IMR-90 (cell line): ENCODE data around the gene NAP1L1. TPM values are rescaled to one million over a fixed set of nuclear protein-coding genes. Genes with fewer than 3 reads are reported as not detected.

ENCODE experiments used
- ATAC-seq: fragments of 200-7000 bp; cut with Tn5 transposase; 2 replicates; pipeline ENCODE4 v1.9.1; 2020; ENCODE audit warnings: low read depth, mild to moderate bottlenecking, moderate library complexity
- BruUV-seq: library from RNA; stranded (reverse); fragments of 400-500 nt; replicated peaks from 2 replicates; lab custom pipeline; 2021; lab: Mats Ljungman, UMichigan
- CTCF ChIA-PET: fragments of 300-600 bp; formaldehyde crosslinking; extraction: SDS; loops from one replicate; lab custom pipeline; 2021; ENCODE audit warnings: antibody characterized with exemption; lab: Yijun Ruan, JAX
- POLR2A ChIA-PET: fragments of 300-600 bp; sonication (Branson Sonifier 250); formaldehyde crosslinking; loops from one replicate; lab custom pipeline; 2022; ENCODE audit warnings: antibody characterized with exemption; ENCODE audit not compliant: unreplicated experiment; lab: Charles Lee
- DNase-seq: peaks from one replicate; pipeline ENCODE4 v3.0.0; 2013
- H2AFZ ChIP-seq: replicated peaks from 2 replicates; pipeline ENCODE3; 2013; ENCODE audit warnings: low read length, mild to moderate bottlenecking; ENCODE audit not compliant: poor library complexity
- H2AK5ac ChIP-seq: 2 replicates; pipeline ENCODE4 v1.6.1; 2013; ENCODE audit warnings: low read depth, low read length, inconsistent platforms
- H2AK9ac ChIP-seq: replicated peaks from 2 replicates; pipeline ENCODE3; 2013; ENCODE audit warnings: mild to moderate bottlenecking, low read depth, low read length, moderate library complexity; ENCODE audit not compliant: poor library complexity
- H2BK120ac ChIP-seq: 2 replicates; pipeline ENCODE4 v1.6.1; 2013; ENCODE audit warnings: low read depth, low read length, inconsistent platforms
- H2BK15ac ChIP-seq: 3 replicates; pipeline ENCODE4 v1.6.1; 2013; ENCODE audit warnings: low read depth, low read length, inconsistent platforms
- H2BK20ac ChIP-seq: 2 replicates; pipeline ENCODE4 v1.6.1; 2013; ENCODE audit warnings: low read depth, mild to moderate bottlenecking, inconsistent platforms, low read length, moderate library complexity
- H2BK5ac ChIP-seq: 2 replicates; pipeline ENCODE4 v1.6.1; 2013; ENCODE audit warnings: mild to moderate bottlenecking, low read depth, low read length, inconsistent platforms; ENCODE audit not compliant: poor library complexity, severe bottlenecking
- H3K14ac ChIP-seq: replicated peaks from 2 replicates; pipeline ENCODE4 v1.6.1; 2013; ENCODE audit warnings: low read depth, low read length, inconsistent platforms
- H3K18ac ChIP-seq: 2 replicates; pipeline ENCODE4 v1.6.1; 2013; ENCODE audit warnings: low read depth, low read length, control low read depth
- H3K23ac ChIP-seq: 2 replicates; pipeline ENCODE4 v1.6.1; 2013; ENCODE audit warnings: low read depth, low read length, inconsistent platforms
- H3K27ac ChIP-seq: 2 replicates; pipeline ENCODE4 v1.5.1; 2013; ENCODE audit warnings: mild to moderate bottlenecking, control low read depth, low read length; ENCODE audit not compliant: insufficient read depth
- H3K27me3 ChIP-seq: 2 replicates; pipeline ENCODE4 v1.6.1; 2013; ENCODE audit warnings: low read length; ENCODE audit not compliant: control insufficient read depth, insufficient read depth
- H3K36me3 ChIP-seq: 2 replicates; pipeline ENCODE4 v1.6.1; 2013; ENCODE audit warnings: low read length, mixed read lengths; ENCODE audit not compliant: control insufficient read depth, insufficient read depth
- H3K4ac ChIP-seq: 2 replicates; pipeline ENCODE4 v1.6.1; 2013; ENCODE audit warnings: low read depth, low read length, inconsistent platforms
- H3K4me1 ChIP-seq: 2 replicates; pipeline ENCODE4 v1.6.1; 2013; ENCODE audit warnings: low read length, mixed read lengths; ENCODE audit not compliant: control insufficient read depth, insufficient read depth
- H3K4me2 ChIP-seq: 2 replicates; pipeline ENCODE4 v1.6.1; 2013; ENCODE audit warnings: low read depth, mild to moderate bottlenecking, control low read depth, low read length, moderate library complexity
- H3K4me3 ChIP-seq: 2 replicates; pipeline ENCODE4 v1.5.1; 2013; ENCODE audit warnings: low read depth, mild to moderate bottlenecking, control low read depth, low read length, moderate library complexity; ENCODE audit not compliant: insufficient read depth
- H3K56ac ChIP-seq: 2 replicates; pipeline ENCODE4 v1.6.1; 2013; ENCODE audit warnings: low read length, inconsistent platforms; ENCODE audit not compliant: insufficient read depth; ENCODE audit errors: extremely low read depth
- H3K79me1 ChIP-seq, 2 experiments: 2 replicates each; pipeline ENCODE4 v1.6.1; 2013; ENCODE audit warnings: low read length in 2 of 2, inconsistent platforms in 1 of 2, low read depth in 1 of 2
- H3K9ac ChIP-seq: 2 replicates; pipeline ENCODE4 v1.6.1; 2013; ENCODE audit warnings: low read depth, low read length, control low read depth
- H3K9me1 ChIP-seq: 2 replicates; pipeline ENCODE4 v1.6.1; 2013; ENCODE audit warnings: low read length, inconsistent platforms; ENCODE audit not compliant: insufficient read depth
- H3K9me3 ChIP-seq: 2 replicates; pipeline ENCODE4 v1.6.1; 2013; ENCODE audit warnings: low read length; ENCODE audit not compliant: control insufficient read depth, insufficient read depth
- H4K20me1 ChIP-seq: 2 replicates; pipeline ENCODE4 v1.6.1; 2013; ENCODE audit warnings: low read length, inconsistent platforms; ENCODE audit not compliant: insufficient read depth
- H4K5ac ChIP-seq: 2 replicates; pipeline ENCODE4 v1.6.1; 2013; ENCODE audit warnings: mild to moderate bottlenecking, low read depth, low read length, control low read depth
- H4K8ac ChIP-seq, 2 experiments: 2 replicates each; pipeline ENCODE4 v1.6.1; 2013; ENCODE audit warnings: low read depth in 2 of 2, low read length in 2 of 2, control low read depth in 1 of 2, inconsistent platforms in 1 of 2
- H4K91ac ChIP-seq: 2 replicates; pipeline ENCODE4 v1.6.1; 2013; ENCODE audit warnings: low read depth, low read length, inconsistent platforms; ENCODE audit not compliant: insufficient read depth
- BHLHE40 ChIP-seq: fragments of 150-350 bp; IDR thresholded peaks from 2 replicates; pipeline ENCODE4 v1.6.1; 2016; ENCODE audit warnings: mild to moderate bottlenecking, low read depth, low read length
- CEBPB ChIP-seq: IDR thresholded peaks from 2 replicates; pipeline ENCODE4 v1.6.1; 2012; ENCODE audit warnings: low read depth, low read length, improper control_type of control experiment
- CHD1 ChIP-seq: IDR thresholded peaks from 2 replicates; pipeline ENCODE4 v1.6.1; 2012; ENCODE audit warnings: low read depth, low read length, improper control_type of control experiment
- FOS ChIP-seq: fragments of 150-350 bp; IDR thresholded peaks from 2 replicates; pipeline ENCODE4 v1.6.1; 2016; ENCODE audit warnings: low read depth, low read length
- MAFK ChIP-seq: IDR thresholded peaks from 2 replicates; pipeline ENCODE4 v1.6.1; 2012; ENCODE audit warnings: low read depth, low read length, improper control_type of control experiment
- MAZ ChIP-seq: IDR thresholded peaks from 2 replicates; pipeline ENCODE4 v1.6.1; 2012; ENCODE audit warnings: low read depth, mild to moderate bottlenecking, low read length, improper control_type of control experiment, moderate library complexity, borderline replicate concordance
- MXI1 ChIP-seq: IDR thresholded peaks from 2 replicates; pipeline ENCODE4 v1.6.1; 2012; ENCODE audit warnings: low read depth, mild to moderate bottlenecking, low read length, moderate library complexity, borderline replicate concordance
- NFE2L2 ChIP-seq: fragments of 150-350 bp; IDR thresholded peaks from 2 replicates; pipeline ENCODE4 v1.6.1; 2016; ENCODE audit warnings: low read depth, mild to moderate bottlenecking, low read length
- POLR2A ChIP-seq: IDR thresholded peaks from 2 replicates; pipeline ENCODE4 v1.6.1; 2012; ENCODE audit warnings: mild to moderate bottlenecking, low read depth, low read length
- RAD21 ChIP-seq: IDR thresholded peaks from 2 replicates; pipeline ENCODE4 v1.6.1; 2012; ENCODE audit warnings: low read length, improper control_type of control experiment
- RCOR1 ChIP-seq: IDR thresholded peaks from 2 replicates; pipeline ENCODE4 v1.6.1; 2012; ENCODE audit warnings: mild to moderate bottlenecking, low read length, improper control_type of control experiment; ENCODE audit not compliant: insufficient replicate concordance
- RFX5 ChIP-seq: IDR thresholded peaks from 2 replicates; pipeline ENCODE4 v1.8.0; 2012; ENCODE audit warnings: low read depth, mild to moderate bottlenecking, low read length, moderate library complexity
- SMC3 ChIP-seq: fragments of 150-350 bp; IDR thresholded peaks from 2 replicates; pipeline ENCODE4 v1.6.1; 2016; ENCODE audit warnings: low read depth, mild to moderate bottlenecking, antibody characterized with exemption, low read length, moderate library complexity
- WGBS, 2 experiments: methylation state at CpG; one replicate each; pipeline versions ENCODE4 v1.1.5 to v1.1.7; 2013; ENCODE audit warnings: missing lambda C conversion rate in 2 of 2; ENCODE audit not compliant: insufficient read length in 1 of 2; ENCODE audit errors: extremely low coverage in 2 of 2; 5-methylcytosine and 5-hydroxymethylcytosine counted together
- dilution Hi-C: fragments of 300-500 bp; cut with HindIII; formaldehyde crosslinking; loops from one replicate; pipeline ENCODE4 v1.14.3; 2018; ENCODE audit warnings: low sequenced_read_pairs; ENCODE audit not compliant: unreplicated experiment
- in situ Hi-C: fragments of 300-500 bp; cut with MboI; formaldehyde crosslinking; loops from 3 replicates; pipeline ENCODE4 v1.14.3; 2019; ENCODE audit warnings: low sequenced_read_pairs, inconsistent platforms, mixed read lengths
- intact Hi-C: fragments of 100-400 bp; cut with micrococcal nuclease; formaldehyde crosslinking; loops from 2 replicates; pipeline ENCODE4 v1.10.0; 2022
- polyA plus RNA-seq, 3 experiments: library from polyadenylated mRNA; depleted of rRNA; stranded (reverse); fragments of >200 nt; gene quantifications; 2 replicates each; pipeline ENCODE4 v1.2.3, GENCODE V29; 2012; ENCODE audit warnings: low replicate concordance in 1 of 3
- total RNA-seq: library from RNA; depleted of rRNA; stranded (reverse); fragments of >200 nt; gene quantifications from 2 replicates; pipeline ENCODE4 v1.2.3, GENCODE V29; 2012
- TF ChIP-seq, protein P1 (sequence below): fragments of 150-350 bp; IDR thresholded peaks from 2 replicates; pipeline ENCODE4 v1.6.1; 2016; ENCODE audit warnings: low read depth, mild to moderate bottlenecking, low read length, moderate library complexity, borderline replicate concordance
- TF ChIP-seq, protein P2 (sequence below): conservative IDR thresholded peaks from 2 replicates; pipeline ENCODE4 v1.5.1; 2012; ENCODE audit warnings: mild to moderate bottlenecking, low read depth, low read length, improper control_type of control experiment
- TF ChIP-seq, protein P3 (sequence below): fragments of 150-350 bp; IDR thresholded peaks from 2 replicates; pipeline ENCODE4 v1.6.1; 2017; ENCODE audit warnings: mild to moderate bottlenecking, antibody characterized with exemption, low read length, low read depth

Gene NAP1L1
- total and polyA plus RNA-seq, 2 of the 4 experiments (the other 2 are of a cell fraction) = 86.4 to 200 TPM

DNA sequence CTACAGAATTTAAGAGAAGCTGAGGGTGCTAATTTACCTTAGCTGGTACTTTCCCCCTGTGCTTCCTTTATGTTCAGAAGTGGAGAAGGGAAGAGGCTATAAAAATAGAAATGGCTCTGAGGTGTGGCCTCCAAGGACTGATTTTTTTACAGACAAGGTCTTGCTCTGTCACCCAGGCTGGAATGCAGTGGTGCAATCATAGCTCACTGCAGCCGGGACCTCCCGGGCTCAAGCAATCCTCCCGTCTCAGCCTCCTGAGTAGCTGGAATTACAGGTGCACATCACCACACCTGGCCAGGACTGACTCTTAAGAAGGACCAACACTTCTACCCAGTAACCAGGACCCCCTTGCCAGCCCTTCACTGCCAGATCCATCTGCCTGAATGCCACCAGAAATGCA is 23.9 kb upstream of the NAP1L1 start:
- intact Hi-C loops (no loop called here), in situ Hi-C loops (no loop called here), dilution Hi-C loops (no loop called here)
- Histone ChIP-seq H3K27me3 (no peaks in the 10 kb centered on the region), H4K20me1 (no peaks in the 10 kb centered on the region), H4K8ac (no peak overlapping the region), H2AK5ac (no peak overlapping the region), H2BK5ac (no peak overlapping the region), H3K36me3 (no peaks in the 10 kb centered on the region), H3K9ac (no peak overlapping the region), H3K18ac (no peak overlapping the region), H4K5ac (no peak overlapping the region), H3K4me2 (no peak overlapping the region), H2AFZ (peak overlapping the region; percentile 14), H3K4me3 (no peak overlapping the region), H3K79me1 (no peaks in the 10 kb centered on the region), H3K14ac (no peak overlapping the region), H3K27ac (no peak overlapping the region), H2BK15ac (no peak overlapping the region), H2AK9ac (no peak overlapping the region), H4K91ac (no peak overlapping the region), H3K56ac (no peak overlapping the region), H2BK20ac (no peak overlapping the region), H3K9me3 (no peaks in the 10 kb centered on the region), H3K23ac (no peak overlapping the region), H3K4ac (no peak overlapping the region), H3K4me1 (no peaks in the 10 kb centered on the region; the same call in 1 of the 2 replicates), H2BK120ac (no peak overlapping the region), H3K9me1 (0 out of 2 replicates have a peak, but pooled peaks cover 3% of the 10 kb centered on the region)
- CTCF ChIA-PET = no interaction called here
- POLR2A ChIA-PET = no interaction called here
- DNase-seq (no peak), ATAC-seq (no peak)
- no TSS peak for BruUV-seq
- WGBS, 2 experiments = 83% methylated on average over 3 of the region's 3 CpGs; no CpG with 5 or more reads in 1 of the 2 experiments
- no peak for TF ChIP-seq RAD21
- no peak for TF ChIP-seq CHD1
- TF ChIP-seq MXI1 = no peak
- TF ChIP-seq RFX5 = no peak
- TF ChIP-seq SMC3 = no peak
- TF ChIP-seq, protein P1, sequence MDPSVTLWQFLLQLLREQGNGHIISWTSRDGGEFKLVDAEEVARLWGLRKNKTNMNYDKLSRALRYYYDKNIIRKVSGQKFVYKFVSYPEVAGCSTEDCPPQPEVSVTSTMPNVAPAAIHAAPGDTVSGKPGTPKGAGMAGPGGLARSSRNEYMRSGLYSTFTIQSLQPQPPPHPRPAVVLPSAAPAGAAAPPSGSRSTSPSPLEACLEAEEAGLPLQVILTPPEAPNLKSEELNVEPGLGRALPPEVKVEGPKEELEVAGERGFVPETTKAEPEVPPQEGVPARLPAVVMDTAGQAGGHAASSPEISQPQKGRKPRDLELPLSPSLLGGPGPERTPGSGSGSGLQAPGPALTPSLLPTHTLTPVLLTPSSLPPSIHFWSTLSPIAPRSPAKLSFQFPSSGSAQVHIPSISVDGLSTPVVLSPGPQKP = no peak
- TF ChIP-seq RCOR1 = no peak
- no peak for TF ChIP-seq CEBPB
- TF ChIP-seq FOS = no peak
- TF ChIP-seq, protein P2, sequence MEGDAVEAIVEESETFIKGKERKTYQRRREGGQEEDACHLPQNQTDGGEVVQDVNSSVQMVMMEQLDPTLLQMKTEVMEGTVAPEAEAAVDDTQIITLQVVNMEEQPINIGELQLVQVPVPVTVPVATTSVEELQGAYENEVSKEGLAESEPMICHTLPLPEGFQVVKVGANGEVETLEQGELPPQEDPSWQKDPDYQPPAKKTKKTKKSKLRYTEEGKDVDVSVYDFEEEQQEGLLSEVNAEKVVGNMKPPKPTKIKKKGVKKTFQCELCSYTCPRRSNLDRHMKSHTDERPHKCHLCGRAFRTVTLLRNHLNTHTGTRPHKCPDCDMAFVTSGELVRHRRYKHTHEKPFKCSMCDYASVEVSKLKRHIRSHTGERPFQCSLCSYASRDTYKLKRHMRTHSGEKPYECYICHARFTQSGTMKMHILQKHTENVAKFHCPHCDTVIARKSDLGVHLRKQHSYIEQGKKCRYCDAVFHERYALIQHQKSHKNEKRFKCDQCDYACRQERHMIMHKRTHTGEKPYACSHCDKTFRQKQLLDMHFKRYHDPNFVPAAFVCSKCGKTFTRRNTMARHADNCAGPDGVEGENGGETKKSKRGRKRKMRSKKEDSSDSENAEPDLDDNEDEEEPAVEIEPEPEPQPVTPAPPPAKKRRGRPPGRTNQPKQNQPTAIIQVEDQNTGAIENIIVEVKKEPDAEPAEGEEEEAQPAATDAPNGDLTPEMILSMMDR = no peak
- TF ChIP-seq NFE2L2 = no peak
- no peak for TF ChIP-seq BHLHE40
- TF ChIP-seq MAFK = no peak
- TF ChIP-seq, protein P3, sequence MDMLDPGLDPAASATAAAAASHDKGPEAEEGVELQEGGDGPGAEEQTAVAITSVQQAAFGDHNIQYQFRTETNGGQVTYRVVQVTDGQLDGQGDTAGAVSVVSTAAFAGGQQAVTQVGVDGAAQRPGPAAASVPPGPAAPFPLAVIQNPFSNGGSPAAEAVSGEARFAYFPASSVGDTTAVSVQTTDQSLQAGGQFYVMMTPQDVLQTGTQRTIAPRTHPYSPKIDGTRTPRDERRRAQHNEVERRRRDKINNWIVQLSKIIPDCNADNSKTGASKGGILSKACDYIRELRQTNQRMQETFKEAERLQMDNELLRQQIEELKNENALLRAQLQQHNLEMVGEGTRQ = no peak
- no peak for TF ChIP-seq POLR2A
- TF ChIP-seq MAZ = no peak
